GM18907 (cell line): ENCODE results near the gene CYP51A1.
A peak's percentile ranks its signal among the peaks of the same experiment; 100 is the strongest.
"Not testable (repeated sequence)": the region's sequence is repeated elsewhere in the genome, so short reads cannot be mapped to it uniquely, and the experiment has no call there.

ENCODE experiments used
- ATAC-seq: cut with Tn5 transposase; IDR thresholded peaks from one replicate; pipeline ENCODE4 v1.9.1; 2021; ENCODE audit warnings: mild to moderate bottlenecking, moderate library complexity; ENCODE audit not compliant: unreplicated experiment

CYP51A1 gene

GRCh38 chr7:92134271-92135051, at the start of gene CYP51A1:
CYP51A1 (minus strand) TSS chr7:92134477; CDS start chr7:92134364, 113 bp downstream.
- peak; percentile 92 for ATAC-seq

GRCh38 chr7:92178928-92179924, 44.9 kb upstream of the CYP51A1 start, which contains the start of gene LRRD1:
LRRD1 (minus strand) TSS chr7:92179142; CDS start chr7:92165202, 13,940 bp downstream.
- peak; percentile 99 for ATAC-seq

GRCh38 chr7:92177362-92177761, 43.1 kb upstream of the CYP51A1 start:
- ATAC-seq: no peak

GRCh38 chr7:92169529-92169928, 35.3 kb upstream of the CYP51A1 start:
- ATAC-seq: not testable (repeated sequence)

- ATAC-seq: no peak
Observed at GRCh38 chr7:92161271-92161670, 27.0 kb upstream of the CYP51A1 start.

- ATAC-seq: peak; percentile 85
Observed at GRCh38 chr7:92158660-92159575, 24.6 kb upstream of the CYP51A1 start.

GRCh38 chr7:92156990-92157389, 22.7 kb upstream of the CYP51A1 start:
- no peak for ATAC-seq

- no peak for ATAC-seq
Observed at GRCh38 chr7:92155108-92155739, 20.9 kb upstream of the CYP51A1 start.

GRCh38 chr7:92150450-92151017, 16.3 kb upstream of the CYP51A1 start:
- ATAC-seq: no peak

GRCh38 chr7:92149736-92150239, 15.5 kb upstream of the CYP51A1 start:
- ATAC-seq: no peak

GRCh38 chr7:92143192-92143880, 9.1 kb upstream of the CYP51A1 start:
- not testable (repeated sequence) for ATAC-seq

GRCh38 chr7:92142791-92143190, 8.5 kb upstream of the CYP51A1 start:
- not testable (repeated sequence) for ATAC-seq

- no peak for ATAC-seq
Observed at GRCh38 chr7:92141161-92141560, 6.9 kb upstream of the CYP51A1 start.

- no peak for ATAC-seq
Observed at GRCh38 chr7:92137557-92137956, 3.3 kb upstream of the CYP51A1 start.

GRCh38 chr7:92135052-92135889, 994 bp upstream of the CYP51A1 start:
- ATAC-seq: no peak

GRCh38 chr7:92133737-92134270, 473 bp downstream of the CYP51A1 start:
- ATAC-seq: peak; percentile 39

GRCh38 chr7:92133133-92133736, 1.0 kb downstream of the CYP51A1 start:
- ATAC-seq: peak; percentile 33
